ENCODE measurements around the gene SRBD1.

SRBD1 gene

DNA sequence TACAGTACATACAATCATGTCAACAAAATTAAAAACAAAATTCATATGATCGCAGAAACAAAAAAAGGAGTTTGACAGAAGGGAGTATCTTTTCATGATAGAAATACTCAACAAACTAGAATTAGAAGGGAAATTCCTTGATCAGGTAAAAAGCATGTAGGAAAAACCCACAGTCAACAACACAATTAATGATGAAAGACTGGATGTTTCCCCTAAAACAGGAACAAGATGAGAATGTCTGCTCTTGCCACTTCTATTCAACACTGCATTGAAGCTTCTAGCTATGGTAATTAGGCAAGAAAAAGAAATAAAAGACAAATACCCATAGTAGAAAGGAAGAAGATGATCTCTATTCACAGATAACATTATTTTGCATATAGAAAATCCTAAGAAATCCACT lies 87.1 kb downstream of the SRBD1 start:
- TF ChIP-seq CTCF (IDR thresholded peaks at IDR 0.05; ENCODE audit: low read depth, low read length) = no peak
- in situ Hi-C loops (cut with HindIII; ENCODE audit: low sequenced_read_pairs) = no loop called here

GRCh38 chr2:45518546-45518945 lies 92.5 kb downstream of the SRBD1 start:
- no peak for TF ChIP-seq CTCF (IDR thresholded peaks at IDR 0.05; ENCODE audit: low read depth, low read length)
- DNase-seq (ENCODE audit: low read depth, low spot score) = no peak

More for the DNA sequence above, 87.1 kb downstream of the SRBD1 start:
- DNase-seq (ENCODE audit: low read depth, low spot score) = no peak
- H3K4me3 ChIP-seq (ENCODE audit: low read depth, low read length) = no peak overlapping the region

GRCh38 chr2:45510701-45511420 lies 100.2 kb downstream of the SRBD1 start:
- DNase-seq (ENCODE audit: low read depth, low spot score) = no peak
- in situ Hi-C loops (cut with HindIII; ENCODE audit: low sequenced_read_pairs) = no loop called here
- no peak overlapping the region for H3K4me3 ChIP-seq (ENCODE audit: low read depth, low read length)
- TF ChIP-seq CTCF (IDR thresholded peaks at IDR 0.05; ENCODE audit: low read depth, low read length) = no peak

More at GRCh38 chr2:45518546-45518945, 92.5 kb downstream of the SRBD1 start:
- no peak overlapping the region for H3K4me3 ChIP-seq (ENCODE audit: low read depth, low read length)
- in situ Hi-C loops (cut with HindIII; ENCODE audit: low sequenced_read_pairs) = no loop called here

GRCh38 chr2:45506756-45507155 lies 104.3 kb downstream of the SRBD1 start:
- H3K4me3 ChIP-seq (ENCODE audit: low read depth, low read length) = no peak overlapping the region
- no peak for DNase-seq (ENCODE audit: low read depth, low spot score)
- no peak for TF ChIP-seq CTCF (IDR thresholded peaks at IDR 0.05; ENCODE audit: low read depth, low read length)
- in situ Hi-C loops (cut with HindIII; ENCODE audit: low sequenced_read_pairs) = no loop called here

DNA sequence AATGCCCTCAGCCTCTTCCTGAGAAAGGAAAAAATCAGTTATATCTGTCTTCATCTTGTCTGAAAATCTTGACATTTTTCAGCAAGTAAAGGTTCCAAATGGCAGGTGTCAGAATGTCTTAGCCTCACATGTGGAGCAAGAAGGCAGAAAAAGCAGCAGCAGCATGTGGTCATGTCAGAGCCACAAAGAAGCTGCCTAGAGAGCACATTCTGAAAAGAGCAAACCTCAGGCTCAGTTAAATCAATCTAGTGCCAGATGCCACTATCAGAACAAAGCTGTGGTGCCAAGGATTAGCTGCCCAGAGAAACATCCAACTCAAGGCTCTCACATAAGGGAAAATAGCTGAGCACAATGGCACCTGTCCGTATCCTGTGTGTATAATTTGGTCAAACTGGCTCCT lies 105.9 kb downstream of the SRBD1 start:
- in situ Hi-C loops (cut with HindIII; ENCODE audit: low sequenced_read_pairs) = no loop called here
- TF ChIP-seq CTCF (IDR thresholded peaks at IDR 0.05; ENCODE audit: low read depth, low read length) = no peak
- no peak for DNase-seq (ENCODE audit: low read depth, low spot score)
- no peak overlapping the region for H3K4me3 ChIP-seq (ENCODE audit: low read depth, low read length)

GRCh38 chr2:45498661-45499550 lies 112.2 kb downstream of the SRBD1 start:
- in situ Hi-C loops (cut with HindIII; ENCODE audit: low sequenced_read_pairs) = loop anchor here (25.0 kb wide), 1 partner anchor 512 kb away; no protein-coding TSS in a partner anchor
- H3K4me3 ChIP-seq (ENCODE audit: low read depth, low read length) = no peak overlapping the region
- DNase-seq (ENCODE audit: low read depth, low spot score) = no peak
- TF ChIP-seq CTCF (IDR thresholded peaks at IDR 0.05; ENCODE audit: low read depth, low read length) = no peak
